ENCODE results near the gene TNS2. TPM values are rescaled to one million over a fixed set of nuclear protein-coding genes. Genes with fewer than 3 reads are reported as not detected.

Gene TNS2, protein sequence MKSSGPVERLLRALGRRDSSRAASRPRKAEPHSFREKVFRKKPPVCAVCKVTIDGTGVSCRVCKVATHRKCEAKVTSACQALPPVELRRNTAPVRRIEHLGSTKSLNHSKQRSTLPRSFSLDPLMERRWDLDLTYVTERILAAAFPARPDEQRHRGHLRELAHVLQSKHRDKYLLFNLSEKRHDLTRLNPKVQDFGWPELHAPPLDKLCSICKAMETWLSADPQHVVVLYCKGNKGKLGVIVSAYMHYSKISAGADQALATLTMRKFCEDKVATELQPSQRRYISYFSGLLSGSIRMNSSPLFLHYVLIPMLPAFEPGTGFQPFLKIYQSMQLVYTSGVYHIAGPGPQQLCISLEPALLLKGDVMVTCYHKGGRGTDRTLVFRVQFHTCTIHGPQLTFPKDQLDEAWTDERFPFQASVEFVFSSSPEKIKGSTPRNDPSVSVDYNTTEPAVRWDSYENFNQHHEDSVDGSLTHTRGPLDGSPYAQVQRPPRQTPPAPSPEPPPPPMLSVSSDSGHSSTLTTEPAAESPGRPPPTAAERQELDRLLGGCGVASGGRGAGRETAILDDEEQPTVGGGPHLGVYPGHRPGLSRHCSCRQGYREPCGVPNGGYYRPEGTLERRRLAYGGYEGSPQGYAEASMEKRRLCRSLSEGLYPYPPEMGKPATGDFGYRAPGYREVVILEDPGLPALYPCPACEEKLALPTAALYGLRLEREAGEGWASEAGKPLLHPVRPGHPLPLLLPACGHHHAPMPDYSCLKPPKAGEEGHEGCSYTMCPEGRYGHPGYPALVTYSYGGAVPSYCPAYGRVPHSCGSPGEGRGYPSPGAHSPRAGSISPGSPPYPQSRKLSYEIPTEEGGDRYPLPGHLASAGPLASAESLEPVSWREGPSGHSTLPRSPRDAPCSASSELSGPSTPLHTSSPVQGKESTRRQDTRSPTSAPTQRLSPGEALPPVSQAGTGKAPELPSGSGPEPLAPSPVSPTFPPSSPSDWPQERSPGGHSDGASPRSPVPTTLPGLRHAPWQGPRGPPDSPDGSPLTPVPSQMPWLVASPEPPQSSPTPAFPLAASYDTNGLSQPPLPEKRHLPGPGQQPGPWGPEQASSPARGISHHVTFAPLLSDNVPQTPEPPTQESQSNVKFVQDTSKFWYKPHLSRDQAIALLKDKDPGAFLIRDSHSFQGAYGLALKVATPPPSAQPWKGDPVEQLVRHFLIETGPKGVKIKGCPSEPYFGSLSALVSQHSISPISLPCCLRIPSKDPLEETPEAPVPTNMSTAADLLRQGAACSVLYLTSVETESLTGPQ (N-terminal part only)
- 95.6 and 138 TPM in 2 replicates for total RNA-seq

DNA sequence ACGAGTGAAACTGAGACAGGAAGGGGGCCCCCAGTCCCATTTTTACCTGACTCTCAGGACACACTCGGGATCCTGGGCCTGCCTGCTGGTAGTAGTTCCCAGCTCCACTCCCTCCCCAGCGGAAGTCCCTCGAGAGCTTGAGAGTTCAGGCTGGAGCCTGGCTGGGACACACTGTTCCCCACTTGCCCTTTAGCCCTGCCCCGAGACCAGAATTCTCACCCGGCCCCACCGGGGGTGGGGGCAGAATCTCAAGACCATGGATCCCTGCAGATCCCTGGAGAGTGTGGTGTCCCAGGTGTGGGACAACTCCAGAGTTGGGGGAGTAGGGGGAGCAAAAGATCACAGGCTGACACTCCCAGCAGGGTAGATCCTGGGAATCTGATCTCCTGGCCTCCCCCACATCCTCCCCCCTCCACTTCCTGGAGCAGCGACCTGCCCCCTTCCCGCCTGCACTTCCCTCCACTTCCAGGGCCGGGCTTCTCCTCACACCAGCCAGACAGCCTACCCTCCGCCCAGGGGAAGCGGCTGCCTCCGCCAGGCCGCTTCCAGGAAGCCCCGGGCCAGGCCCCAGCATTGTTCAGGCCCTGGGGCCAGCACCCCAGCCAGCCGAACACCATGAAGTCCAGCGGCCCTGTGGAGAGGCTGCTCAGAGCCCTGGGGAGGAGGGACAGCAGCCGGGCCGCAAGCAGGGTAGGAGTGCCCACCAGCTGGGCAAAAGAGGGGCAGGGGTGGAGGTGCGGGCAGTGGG is at the start of gene TNS2:
Gene TNS2, plus strand, starts transcription at position 495 of the 748 bp plus-strand sequence. Its CDS starts 121 bp downstream, at position 616.

DNA sequence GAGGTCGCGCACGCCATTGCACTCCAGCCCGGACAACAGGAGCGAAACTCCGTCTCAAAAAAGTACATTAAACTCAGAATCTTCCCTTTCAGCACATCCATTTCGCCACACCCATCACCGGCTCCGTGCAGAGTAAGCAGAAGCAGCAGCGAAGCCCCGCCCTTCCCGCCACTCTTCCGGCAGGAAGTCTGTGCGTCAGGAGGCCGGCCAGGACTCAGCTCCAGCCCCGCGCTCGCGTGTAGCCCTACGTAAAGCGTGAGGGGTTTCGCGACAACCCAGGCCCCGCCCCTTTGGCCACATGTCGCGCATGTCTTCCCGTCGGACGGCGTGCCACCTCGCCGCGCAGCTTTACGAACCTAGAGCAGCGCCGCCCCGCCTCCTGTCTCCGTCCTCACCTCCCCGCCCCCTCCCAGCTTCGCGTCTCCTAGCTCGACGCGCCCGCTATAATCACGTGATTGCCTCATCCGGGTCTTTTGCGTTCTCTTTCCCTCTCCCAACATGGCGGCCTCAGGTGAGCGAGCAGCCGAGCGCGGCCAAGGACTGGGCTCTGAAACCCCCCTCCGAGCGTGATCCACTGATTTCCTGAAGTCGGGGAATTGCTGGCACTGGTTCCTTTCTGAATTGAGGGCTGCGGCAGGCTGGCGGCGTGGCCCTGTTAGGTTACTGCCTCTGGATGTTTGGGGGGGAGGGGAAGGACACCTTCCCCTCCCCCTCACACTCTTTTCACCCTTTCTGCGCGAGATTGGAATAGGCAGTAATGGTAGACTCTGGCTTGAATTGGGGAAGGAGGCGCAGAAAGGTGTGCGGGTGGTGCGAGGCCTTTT is 43.7 kb upstream of the TNS2 start, which contains the start of gene EIF4B:
Gene EIF4B, plus strand, starts transcription at position 471 of the 824 bp plus-strand sequence. Its CDS starts 28 bp downstream, at position 499.

DNA sequence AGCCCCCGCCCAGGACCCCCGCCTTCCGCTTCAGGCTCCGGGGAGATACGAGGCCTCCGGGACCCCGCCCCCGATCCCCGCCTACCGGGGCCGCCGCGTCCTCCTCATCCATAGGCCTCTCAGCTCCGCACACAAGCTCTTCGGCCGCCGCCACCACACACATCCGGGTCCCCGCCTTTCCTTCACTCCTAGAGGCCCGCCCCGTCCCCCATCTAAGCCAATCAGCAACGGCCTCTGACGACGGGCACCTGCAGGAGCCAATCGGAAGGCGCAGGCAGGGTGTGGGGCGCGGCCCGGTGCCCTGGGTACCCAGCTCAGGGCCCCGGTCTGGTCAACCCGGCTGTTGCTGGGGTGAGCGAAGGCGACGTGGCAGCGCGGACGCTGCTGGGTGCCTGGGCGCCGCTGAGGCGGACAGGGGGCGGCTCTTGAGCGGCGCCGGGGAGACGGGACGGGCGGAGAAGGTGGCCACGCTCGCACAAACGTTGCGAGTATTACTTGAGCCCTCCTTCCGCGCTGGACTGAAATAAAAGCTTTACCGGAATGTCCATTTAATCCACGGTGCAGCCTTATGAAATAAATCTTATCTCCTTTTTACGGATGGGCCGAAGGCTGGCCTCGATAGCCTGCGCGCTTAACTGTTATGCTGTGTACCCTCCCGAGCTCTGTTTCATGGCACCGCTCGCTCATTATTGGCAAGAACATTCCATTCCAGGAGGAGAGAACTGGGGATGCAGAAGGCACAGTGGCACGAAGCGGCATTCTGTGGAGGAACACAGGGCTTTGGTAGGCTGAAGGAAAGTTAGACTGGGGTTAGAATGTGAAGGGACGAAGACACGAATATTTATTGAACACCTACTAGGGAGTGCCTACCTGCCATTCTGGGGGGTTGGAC is 29.6 kb downstream of the TNS2 start, which contains the start of gene SPRYD3:
Gene SPRYD3, minus strand, starts transcription at position 165 of the 892 bp plus-strand sequence. Its CDS starts 57 bp downstream, at position 108.

DNA sequence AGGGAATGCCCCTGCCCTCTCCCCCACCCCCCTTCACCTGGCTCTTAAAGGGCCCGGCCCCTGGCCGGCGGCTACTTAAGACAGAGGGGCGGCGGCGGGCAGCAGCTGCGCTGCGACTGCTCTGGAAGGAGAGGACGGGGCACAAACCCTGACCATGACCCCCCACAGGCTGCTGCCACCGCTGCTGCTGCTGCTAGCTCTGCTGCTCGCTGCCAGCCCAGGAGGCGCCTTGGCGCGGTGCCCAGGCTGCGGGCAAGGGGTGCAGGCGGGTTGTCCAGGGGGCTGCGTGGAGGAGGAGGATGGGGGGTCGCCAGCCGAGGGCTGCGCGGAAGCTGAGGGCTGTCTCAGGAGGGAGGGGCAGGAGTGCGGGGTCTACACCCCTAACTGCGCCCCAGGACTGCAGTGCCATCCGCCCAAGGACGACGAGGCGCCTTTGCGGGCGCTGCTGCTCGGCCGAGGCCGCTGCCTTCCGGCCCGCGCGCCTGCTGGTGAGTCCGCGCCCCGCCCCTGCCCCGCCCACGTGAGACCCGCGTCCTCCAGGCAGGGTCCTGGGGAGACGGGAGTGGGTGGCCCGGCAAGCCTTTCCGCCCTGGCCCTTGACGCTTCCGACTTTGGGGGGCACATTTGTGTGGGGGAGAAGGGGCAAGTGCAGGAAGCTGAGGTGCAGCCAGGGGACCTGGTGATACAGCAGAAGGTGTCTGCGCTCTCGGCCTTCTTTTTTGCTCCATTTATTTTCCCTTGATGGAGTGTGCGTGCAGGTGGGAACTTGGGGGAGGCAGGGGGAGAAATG is 47.9 kb downstream of the TNS2 start, which contains the start of gene IGFBP6:
Gene IGFBP6, plus strand, starts transcription at position 104 of the 790 bp plus-strand sequence. Its CDS starts 51 bp downstream, at position 155.

DNA sequence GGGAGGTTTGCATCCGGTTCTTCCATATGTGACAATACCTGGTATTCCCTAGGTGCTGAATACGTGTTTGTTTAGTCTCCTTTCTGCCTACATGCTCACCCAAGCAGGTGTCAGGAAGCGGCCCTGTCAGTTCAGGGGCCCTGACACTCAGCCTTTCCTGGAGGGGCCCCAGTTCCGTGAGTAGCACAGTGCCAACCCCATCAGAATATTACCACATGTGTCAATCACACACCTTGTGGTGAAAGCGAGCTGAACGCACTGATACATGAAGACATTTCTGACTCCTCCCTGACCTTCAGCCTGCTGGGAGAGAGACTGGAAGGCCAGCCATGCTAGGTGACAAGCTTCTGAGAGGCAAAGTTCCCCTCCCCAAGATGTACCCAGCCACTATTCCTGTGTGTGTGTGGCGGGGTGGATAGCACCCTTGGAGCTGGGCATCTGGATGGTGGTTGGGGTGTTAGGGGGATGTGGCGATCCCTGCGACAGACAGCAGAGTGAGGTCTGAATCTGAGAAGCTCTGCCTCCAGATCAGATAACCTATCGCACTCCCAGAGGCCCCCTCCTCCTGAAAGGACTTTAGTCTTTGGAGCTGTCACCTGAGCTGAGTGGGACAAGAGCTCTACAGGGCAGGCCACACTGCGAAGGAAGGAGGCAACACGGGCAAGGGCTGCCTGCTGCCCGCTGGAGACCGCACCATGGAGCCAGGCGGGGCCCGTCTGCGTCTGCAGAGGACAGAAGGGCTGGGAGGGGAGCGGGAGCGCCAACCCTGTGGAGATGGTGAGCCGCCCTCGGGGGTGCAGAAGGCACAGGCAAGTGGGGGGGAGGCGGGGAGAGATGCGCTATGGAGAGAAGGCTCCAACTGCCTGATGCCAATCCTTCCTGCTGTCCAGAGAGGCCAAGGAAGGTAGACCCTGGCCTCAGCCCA is 53.3 kb downstream of the TNS2 start, which contains the start of gene SOAT2:
Gene SOAT2, plus strand, starts transcription at position 604 of the 925 bp plus-strand sequence. Its CDS starts 92 bp downstream, at position 696.

Other genes with a start within 250 kb of the TNS2 start
- gene KRT4, start 235.9 kb upstream of the TNS2 start, total RNA-seq, result not detected in 2 replicates
- not detected in 2 replicates for gene KRT79, start 215.8 kb upstream of the TNS2 start, total RNA-seq
- gene KRT78, start 201.1 kb upstream of the TNS2 start, total RNA-seq, result not detected in 2 replicates
- gene KRT8, start 145.0 kb upstream of the TNS2 start, total RNA-seq, result 48.8 and 158 TPM in 2 replicates
- gene KRT18, start 100.9 kb upstream of the TNS2 start, total RNA-seq, result 270 and 810 TPM in 2 replicates
- 528 and 820 TPM in 2 replicates for gene EIF4B, start 43.6 kb upstream of the TNS2 start, total RNA-seq
- 12.2 and 17.6 TPM in 2 replicates for gene SPRYD3, start 29.3 kb downstream of the TNS2 start, total RNA-seq
- gene IGFBP6, start 47.6 kb downstream of the TNS2 start, total RNA-seq, result 779 and 1,045 TPM in 2 replicates
- 0.12 TPM in 1 of 2 replicates, not detected in the other for gene SOAT2, start 53.4 kb downstream of the TNS2 start, total RNA-seq
- gene ZNF740, start 130.7 kb downstream of the TNS2 start, total RNA-seq, result 3.7 and 9.4 TPM in 2 replicates
- gene CSAD, start 130.9 kb downstream of the TNS2 start, total RNA-seq, result 8.5 and 10.6 TPM in 2 replicates
- gene ITGB7, start 157.2 kb downstream of the TNS2 start, total RNA-seq, result 0.17 TPM in 1 of 2 replicates, not detected in the other
- gene RARG, start 182.1 kb downstream of the TNS2 start, total RNA-seq, result 20.2 and 57.0 TPM in 2 replicates
- 0.12 and 1.8 TPM in 2 replicates for gene ESPL1, start 218.2 kb downstream of the TNS2 start, total RNA-seq
- gene PFDN5, start 245.5 kb downstream of the TNS2 start, total RNA-seq, result 559 and 576 TPM in 2 replicates
- gene MYG1, start 249.6 kb downstream of the TNS2 start, total RNA-seq, result 43.3 and 64.9 TPM in 2 replicates